ENCODE measurements around the gene NLRP3. TPM values are rescaled to one million over a fixed set of nuclear protein-coding genes. Genes with fewer than 3 reads are reported as not detected.

NLRP3 gene
- total and polyA plus RNA-seq, 9 of the 15 experiments (the other 6 are each of a cell fraction or from before 2014, with no cell fraction given), result not detected

- TF ChIP-seq, protein P1, sequence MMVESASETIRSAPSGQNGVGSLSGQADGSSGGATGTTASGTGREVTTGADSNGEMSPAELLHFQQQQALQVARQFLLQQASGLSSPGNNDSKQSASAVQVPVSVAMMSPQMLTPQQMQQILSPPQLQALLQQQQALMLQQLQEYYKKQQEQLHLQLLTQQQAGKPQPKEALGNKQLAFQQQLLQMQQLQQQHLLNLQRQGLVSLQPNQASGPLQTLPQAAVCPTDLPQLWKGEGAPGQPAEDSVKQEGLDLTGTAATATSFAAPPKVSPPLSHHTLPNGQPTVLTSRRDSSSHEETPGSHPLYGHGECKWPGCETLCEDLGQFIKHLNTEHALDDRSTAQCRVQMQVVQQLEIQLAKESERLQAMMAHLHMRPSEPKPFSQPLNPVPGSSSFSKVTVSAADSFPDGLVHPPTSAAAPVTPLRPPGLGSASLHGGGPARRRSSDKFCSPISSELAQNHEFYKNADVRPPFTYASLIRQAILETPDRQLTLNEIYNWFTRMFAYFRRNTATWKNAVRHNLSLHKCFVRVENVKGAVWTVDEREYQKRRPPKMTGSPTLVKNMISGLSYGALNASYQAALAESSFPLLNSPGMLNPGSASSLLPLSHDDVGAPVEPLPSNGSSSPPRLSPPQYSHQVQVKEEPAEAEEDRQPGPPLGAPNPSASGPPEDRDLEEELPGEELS (CRISPR knock-in tag; IDR thresholded peaks at IDR 0.05; ENCODE audit: borderline replicate concordance), result no peak
- TF ChIP-seq XRCC3 (IDR thresholded peaks at IDR 0.05) (no peak), ZNF785 (CRISPR knock-in tag; IDR thresholded peaks at IDR 0.05) (no peak), IRF9 (tag; IDR thresholded peaks at IDR 0.05) (no peak), ZNF75A (CRISPR knock-in tag; IDR thresholded peaks at IDR 0.05) (no peak)
- TF ChIP-seq, protein P2, sequence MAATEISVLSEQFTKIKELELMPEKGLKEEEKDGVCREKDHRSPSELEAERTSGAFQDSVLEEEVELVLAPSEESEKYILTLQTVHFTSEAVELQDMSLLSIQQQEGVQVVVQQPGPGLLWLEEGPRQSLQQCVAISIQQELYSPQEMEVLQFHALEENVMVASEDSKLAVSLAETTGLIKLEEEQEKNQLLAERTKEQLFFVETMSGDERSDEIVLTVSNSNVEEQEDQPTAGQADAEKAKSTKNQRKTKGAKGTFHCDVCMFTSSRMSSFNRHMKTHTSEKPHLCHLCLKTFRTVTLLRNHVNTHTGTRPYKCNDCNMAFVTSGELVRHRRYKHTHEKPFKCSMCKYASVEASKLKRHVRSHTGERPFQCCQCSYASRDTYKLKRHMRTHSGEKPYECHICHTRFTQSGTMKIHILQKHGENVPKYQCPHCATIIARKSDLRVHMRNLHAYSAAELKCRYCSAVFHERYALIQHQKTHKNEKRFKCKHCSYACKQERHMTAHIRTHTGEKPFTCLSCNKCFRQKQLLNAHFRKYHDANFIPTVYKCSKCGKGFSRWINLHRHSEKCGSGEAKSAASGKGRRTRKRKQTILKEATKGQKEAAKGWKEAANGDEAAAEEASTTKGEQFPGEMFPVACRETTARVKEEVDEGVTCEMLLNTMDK (IDR thresholded peaks at IDR 0.05; ENCODE audit: borderline replicate concordance, insufficient read depth, low read depth, low read length, poor library complexity, severe bottlenecking), result no peak
Measured at GRCh38 chr1:247366926-247367645, 48.9 kb upstream of the NLRP3 start (continued).

Measured in K562 (cell line).